K562 (cell line): ENCODE results near the gene ATOH8. TPM values are rescaled to one million over a fixed set of nuclear protein-coding genes. Genes with fewer than 3 reads are reported as not detected.

ENCODE experiments used
- ARID3B ChIP-seq: fragments of 250-450 bp; sonication (Bioruptor Pico); IDR thresholded peaks from 2 replicates; pipeline ENCODE4 v1.4.0; 2020; ENCODE audit warnings: borderline replicate concordance
- BACH1 ChIP-seq: fragments of 200-800 bp; sonication (Bioruptor generic); IDR thresholded peaks from 2 replicates; pipeline ENCODE4 v1.6.1; 2016; ENCODE audit warnings: missing genetic modification characterization, missing compliant biosample characterization
- CHD4 ChIP-seq: fragments of 200-600 bp; sonication (generic); IDR thresholded peaks from 3 replicates; pipeline ENCODE4 v1.6.1; 2012; ENCODE audit warnings: low read depth, mild to moderate bottlenecking, mixed read lengths, low read length, inconsistent platforms; ENCODE audit not compliant: insufficient read depth, insufficient replicate concordance, poor library complexity, severe bottlenecking
- EP300 ChIP-seq: IDR thresholded peaks from 2 replicates; pipeline ENCODE4 v1.6.1; 2012; ENCODE audit warnings: low read length, improper control_type of control experiment
- EP400 ChIP-seq: fragments of 450-650 bp; IDR thresholded peaks from 2 replicates; pipeline ENCODE4 v1.6.1; 2017; ENCODE audit warnings: antibody characterized with exemption, mild to moderate bottlenecking, moderate library complexity
- FOXK2 ChIP-seq, 2 experiments: fragments of 450-650 bp; IDR thresholded peaks in 1 of 2; conservative IDR thresholded peaks in 1 of 2; 2 replicates each; pipeline ENCODE4 v1.6.1; 2016; ENCODE audit warnings: low read depth in 2 of 2, mild to moderate bottlenecking in 1 of 2
- GMEB1 ChIP-seq: fragments of 250-450 bp; sonication (Bioruptor Pico); IDR thresholded peaks from 2 replicates; pipeline ENCODE4 v1.4.0; 2020; ENCODE audit warnings: mild to moderate bottlenecking
- GTF3C2 ChIP-seq: IDR thresholded peaks from 3 replicates; pipeline ENCODE4 v1.6.1; 2011; ENCODE audit warnings: borderline replicate concordance, mild to moderate bottlenecking, moderate library complexity; ENCODE audit not compliant: insufficient read length; ENCODE audit errors: extremely low read depth
- JUN ChIP-seq, 2 experiments: sonication (generic) in 1 of 2; formaldehyde crosslinking in 1 of 2; IDR thresholded peaks; 2 replicates each; pipeline versions ENCODE4 v1.6.1 to v1.8.0; 2012 to 2022; ENCODE audit warnings: borderline replicate concordance in 2 of 2, mild to moderate bottlenecking in 2 of 2, improper control_type of control experiment in 1 of 2, low read depth in 1 of 2, low read length in 1 of 2, missing genetic modification reagents in 1 of 2
- MED1 ChIP-seq: sonication (generic); formaldehyde crosslinking; IDR thresholded peaks from 2 replicates; pipeline ENCODE4 v1.8.1; 2023; ENCODE audit warnings: missing genetic modification reagents, borderline replicate concordance
- MYNN ChIP-seq, 2 experiments: sonication (generic); formaldehyde crosslinking in 1 of 2; IDR thresholded peaks; 2 replicates each; pipeline versions ENCODE4 v1.5.0 to v1.6.1; 2016 to 2020; ENCODE audit warnings: antibody characterized with exemption in 1 of 2, missing genetic modification reagents in 1 of 2
- NEUROD1 ChIP-seq: fragments of 150-350 bp; IDR thresholded peaks from 2 replicates; pipeline ENCODE4 v1.6.1; 2014; ENCODE audit warnings: borderline replicate concordance, low read length, low read depth; ENCODE audit not compliant: partially characterized antibody
- NR2C2 ChIP-seq, 2 experiments: fragments of 200-800 bp in 1 of 2; sonication (Bioruptor generic) in 1 of 2; sonication (generic) in 1 of 2; formaldehyde crosslinking in 1 of 2; IDR thresholded peaks; 2 replicates each; pipeline versions ENCODE4 v1.6.1 to v1.8.0; 2016 to 2022; ENCODE audit warnings: mild to moderate bottlenecking in 1 of 2, missing compliant biosample characterization in 1 of 2, missing genetic modification characterization in 1 of 2, missing genetic modification reagents in 1 of 2
- PML ChIP-seq: IDR thresholded peaks from 2 replicates; pipeline ENCODE4 v1.6.1; 2012; ENCODE audit warnings: low read length, inconsistent platforms
- RFX1 ChIP-seq: fragments of 450-650 bp; IDR thresholded peaks from 2 replicates; pipeline ENCODE4 v1.6.1; 2016; ENCODE audit warnings: mild to moderate bottlenecking, moderate library complexity
- TAF15 ChIP-seq: fragments of 200-400 bp; formaldehyde crosslinking; IDR thresholded peaks from 2 replicates; pipeline ENCODE4 v1.6.1; 2017; ENCODE audit warnings: mild to moderate bottlenecking, low read depth, low read length, moderate library complexity
- THRB ChIP-seq: fragments of 450-650 bp; formaldehyde crosslinking; conservative IDR thresholded peaks from 2 replicates; pipeline ENCODE4 v1.4.0; 2022; ENCODE audit warnings: mild to moderate bottlenecking, missing genetic modification characterization
- WHSC1 ChIP-seq: IDR thresholded peaks from one replicate; pipeline ENCODE4 v1.6.1; 2012; ENCODE audit warnings: low read length, control low read depth, inconsistent platforms
- ZEB2 ChIP-seq: fragments of 450-650 bp; IDR thresholded peaks from 2 replicates; pipeline ENCODE4 v1.6.1; 2016
- ZNF41 ChIP-seq: fragments of 250-450 bp; sonication (Bioruptor Pico); conservative IDR thresholded peaks from 2 replicates; pipeline ENCODE4 v1.4.0; 2020; ENCODE audit warnings: mild to moderate bottlenecking
- ZNF551 ChIP-seq: fragments of 250-450 bp; sonication (Bioruptor Pico); IDR thresholded peaks from 2 replicates; pipeline ENCODE4 v1.5.0; 2021; ENCODE audit warnings: mild to moderate bottlenecking, moderate library complexity
- polyA plus RNA-seq, 8 experiments: library from polyadenylated mRNA; depleted of rRNA in 4 of 8; stranded (reverse) in 5 of 8; unstranded in 3 of 8; fragments of >200 nt; fragmentation: Nextera tagmentation in 2 of 8; fragmentation: Illumina TruSeq in 1 of 8; extraction: Ambion mirVana in 2 of 8; extraction: Trizol in 1 of 8; gene quantifications; 2 replicates each; pipeline versions ENCODE4 v1.2.1 to v1.2.3, GENCODE V29; 2011 to 2014; ENCODE audit warnings: inconsistent platforms in 1 of 8, missing spikeins in 1 of 8
- total RNA-seq, 7 experiments: library from RNA; depleted of rRNA in 6 of 7; stranded (reverse); fragments of >200 nt in 6 of 7; fragmentation: Illumina TruSeq in 2 of 7; extraction: Trizol in 2 of 7; gene quantifications; 2 replicates each; pipeline versions ENCODE4 v1.2.1 to v1.2.3, GENCODE V29; 2011 to 2021; ENCODE audit warnings: low replicate concordance in 1 of 7

The ATOH8 gene
- total and polyA plus RNA-seq, 9 of the 15 experiments (the other 6 are each of a cell fraction or from before 2014, with no cell fraction given), result not detected

- TF ChIP-seq ARID3B (CRISPR knock-in tag) (no peak), PML (no peak), GTF3C2 (no peak), ZNF551 (CRISPR knock-in tag) (no peak), ZEB2 (peak; percentile 55; the same call in 1 of the 2 replicates), EP300 (peak; percentile 26; the same call in 1 of the 2 replicates), NEUROD1 (no peak), ZNF41 (CRISPR knock-in tag) (no peak), BACH1 (tag) (no peak; the same call in 1 of the 2 replicates), MYNN (IDR thresholded peaks at IDR 0.05) (no peak), MYNN (CRISPR knock-in tag; IDR thresholded peaks at IDR 0.05) (no peak), TAF15 (no peak), THRB (CRISPR knock-in tag) (no peak), JUN (IDR thresholded peaks at IDR 0.05; ENCODE audit: borderline replicate concordance, low read depth, low read length) (peak; percentile 56; the same call in 1 of the 2 replicates), JUN (CRISPR knock-in tag; IDR thresholded peaks at IDR 0.05; ENCODE audit: borderline replicate concordance) (no peak), CHD4 (no peak), NR2C2 (CRISPR knock-in tag; IDR thresholded peaks at IDR 0.05) (no peak), NR2C2 (tag; IDR thresholded peaks at IDR 0.05) (peak; percentile 76; the same call in 1 of the 2 replicates), FOXK2 (conservative IDR thresholded peaks at IDR 0.05 in 1 of 2, IDR thresholded peaks at IDR 0.05 in 1 of 2; ENCODE audit: low read depth in 2 of 2) (no peak), EP400 (no peak), MED1 (no peak), RFX1 (no peak), WHSC1 (no peak), GMEB1 (CRISPR knock-in tag) (no peak)
Measured at GRCh38 chr2:85705680-85706039, 48.1 kb upstream of the ATOH8 start (continued).
